T-cell (primary cell): ENCODE data around the gene KCTD10. TPM values are rescaled to one million over a fixed set of nuclear protein-coding genes. Genes with fewer than 3 reads are reported as not detected.

Source experiments
- ATAC-seq, 4 experiments: fragments of 200-7000 bp in 3 of 4; fragments of 150-1000 bp in 1 of 4; cut with Tn5 transposase; replicated peaks in 1 of 4; 1 replicate in 3 of 4; 2 replicates in 1 of 4; pipeline ENCODE4 v1.10.0; 2021; ENCODE audit warnings: moderate library complexity in 3 of 4, mild to moderate bottlenecking in 2 of 4, moderate number of reproducible peaks in 1 of 4
- CTCF ChIA-PET, 2 donors: fragments of 300-600 bp; sonication (Branson Sonifier 250); formaldehyde crosslinking; loops; one replicate each; lab custom pipeline; 2022; ENCODE audit warnings: antibody characterized with exemption in 2 of 2; lab: Charles Lee
- POLR2A ChIA-PET, 2 donors: fragments of 300-600 bp; sonication (Branson Sonifier 250); formaldehyde crosslinking; loops; one replicate each; lab custom pipeline; 2022; ENCODE audit warnings: antibody characterized with exemption in 2 of 2; lab: Charles Lee
- DNase-seq, 35 experiments: peaks; one replicate each; pipeline versions ENCODE4 v3.0.0 to v3.0.0-alpha.2; 2013 to 2023
- H3K27ac ChIP-seq: one replicate; pipeline ENCODE4 v1.5.1; 2013; ENCODE audit warnings: low read length
- H3K27me3 ChIP-seq, 2 experiments: replicated peaks in 1 of 2; 1 replicate in 1 of 2; 2 replicates in 1 of 2; pipeline versions ENCODE4 v1.6.1 to v1.7.0; 2013; ENCODE audit warnings: low read length in 1 of 2, mixed read lengths in 1 of 2; ENCODE audit not compliant: control insufficient read depth in 2 of 2, insufficient read depth in 2 of 2; ENCODE audit errors: extremely low read depth in 1 of 2
- H3K36me3 ChIP-seq, 2 donors: 1 replicate in 1 of 2; 2 replicates in 1 of 2; pipeline versions ENCODE4 v1.6.1 to v1.7.0; 2013; ENCODE audit warnings: low read length in 1 of 2; ENCODE audit not compliant: control insufficient read depth in 2 of 2, insufficient read depth in 1 of 2; ENCODE audit errors: extremely low read depth in 1 of 2
- H3K4me1 ChIP-seq, 2 experiments: 1 replicate in 1 of 2; 2 replicates in 1 of 2; pipeline versions ENCODE4 v1.6.1 to v1.7.0; 2013; ENCODE audit warnings: low read length in 2 of 2, mixed read lengths in 1 of 2; ENCODE audit not compliant: insufficient read depth in 2 of 2, control insufficient read depth in 1 of 2; ENCODE audit errors: extremely low read depth in 1 of 2
- H3K4me3 ChIP-seq, 2 donors: 1 replicate in 1 of 2; 2 replicates in 1 of 2; pipeline versions ENCODE4 v1.5.1 to v1.7.0; 2013; ENCODE audit warnings: mild to moderate bottlenecking in 2 of 2, low read length in 1 of 2, moderate library complexity in 1 of 2; ENCODE audit not compliant: control insufficient read depth in 1 of 2; ENCODE audit errors: extremely low read depth in 1 of 2
- H3K9me3 ChIP-seq: 2 replicates; pipeline ENCODE4 v1.7.0; 2013
- H3K27ac Mint-ChIP-seq, 2 donors: one replicate each; pipeline ENCODE4 v1.8.0; 2020 to 2021; ENCODE audit warnings: mild to moderate bottlenecking in 2 of 2, mixed read lengths in 2 of 2
- H3K27me3 Mint-ChIP-seq, 2 donors: one replicate each; pipeline ENCODE4 v1.8.0; 2021 to 2022; ENCODE audit warnings: mixed read lengths in 2 of 2
- H3K36me3 Mint-ChIP-seq: one replicate; pipeline ENCODE4 v1.8.0; 2021; ENCODE audit warnings: mixed read lengths
- H3K4me1 Mint-ChIP-seq, 3 donors: one replicate each; pipeline ENCODE4 v1.8.0; 2020 to 2022; ENCODE audit warnings: mixed read lengths in 3 of 3, mild to moderate bottlenecking in 1 of 3
- H3K4me3 Mint-ChIP-seq, 3 donors: one replicate each; pipeline ENCODE4 v1.8.0; 2020 to 2022; ENCODE audit warnings: mild to moderate bottlenecking in 3 of 3, mixed read lengths in 3 of 3, moderate library complexity in 3 of 3
- H3K9me3 Mint-ChIP-seq, 3 donors: one replicate each; pipeline ENCODE4 v1.8.0; 2020 to 2022; ENCODE audit warnings: mixed read lengths in 3 of 3
- WGBS: methylation state at CpG from one replicate; pipeline ENCODE4 v1.1.5; 2013; ENCODE audit warnings: missing lambda C conversion rate; ENCODE audit not compliant: insufficient coverage; 5-methylcytosine and 5-hydroxymethylcytosine counted together
- total RNA-seq, 35 experiments: library from RNA in 6 of 35; stranded (reverse) in 6 of 35; fragments of 120-200 nt in 1 of 35; gene quantifications; one replicate each; pipeline versions ENCODE4 v1.2.1 to v1.2.4 and lab custom pipeline; 2013 to 2026

KCTD10 gene
- total RNA-seq, 5 donors from 2014 or later (not counting 1 experiment from before 2014, with no cell fraction given) = 28.1 to 30.8 (median 28.6) TPM

DNA sequence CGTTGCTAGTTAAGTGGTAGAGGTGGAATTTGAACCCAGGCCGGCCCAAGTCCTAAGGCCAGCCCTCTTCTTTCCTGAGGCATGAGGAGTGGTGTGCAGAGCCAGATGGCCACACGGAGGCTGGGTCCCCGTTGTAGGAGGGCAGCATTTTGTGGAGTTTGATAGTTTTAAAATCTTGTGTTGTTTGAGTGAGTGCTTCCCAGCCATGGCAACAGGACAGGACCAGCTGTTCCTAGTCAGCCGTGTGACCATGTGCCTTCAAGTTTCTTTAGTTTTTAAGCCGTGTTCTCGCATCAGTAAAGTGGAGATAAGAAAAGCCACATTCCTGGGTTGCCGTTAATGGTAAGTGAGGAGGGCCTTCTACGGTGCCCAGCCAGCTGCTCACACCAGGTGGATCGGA lies 44.7 kb upstream of the KCTD10 start:
- H3K36me3 Mint-ChIP-seq = peaks cover 75% of the 10 kb centered on the region
- H3K27me3 Mint-ChIP-seq = no peaks in the 10 kb centered on the region
- DNase-seq (no peak), ATAC-seq (no peak)
- Histone ChIP-seq H3K36me3 (peaks cover 19 to 88% of the 10 kb centered on the region in 2 donors), H3K4me1 (no peaks in the 10 kb centered on the region), H3K9me3 (no peaks in the 10 kb centered on the region), H3K27me3 (no peaks in the 10 kb centered on the region), H3K4me3 (no peak overlapping the region), H3K27ac (no peak overlapping the region)
- WGBS = 100% methylated on average over 4 of the region's 10 CpGs
- POLR2A ChIA-PET = interaction anchor here in 1 of 2 donors (0.6 kb wide), 1 partner anchor 1202 kb away, joined by 3 read pairs; no protein-coding TSS in a partner anchor
- no peaks in the 10 kb centered on the region for H3K4me1 Mint-ChIP-seq
- no peaks in the 10 kb centered on the region for H3K9me3 Mint-ChIP-seq
- H3K27ac Mint-ChIP-seq = no peak overlapping the region
- no peak overlapping the region for H3K4me3 Mint-ChIP-seq
- CTCF ChIA-PET = no interaction called here

DNA sequence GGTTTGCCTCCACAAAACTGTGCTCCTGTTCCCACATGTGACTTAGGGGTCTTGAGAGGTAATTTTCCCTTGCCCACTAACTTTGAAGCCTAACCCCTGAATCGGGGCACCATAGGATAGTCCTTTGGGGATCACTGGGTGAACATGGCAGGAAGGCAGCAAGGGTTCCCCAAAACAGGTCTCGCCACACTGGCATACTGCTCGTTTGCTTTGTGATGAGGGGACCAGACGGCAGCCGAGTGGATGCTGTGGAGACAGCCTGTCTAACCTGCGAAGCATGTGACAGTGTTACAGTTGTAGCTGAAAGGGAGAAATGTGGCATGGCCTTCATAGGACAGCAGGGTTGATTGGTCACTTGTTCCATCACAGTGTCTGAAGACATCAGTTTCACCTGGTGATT lies 42.7 kb upstream of the KCTD10 start:
- Mint-ChIP-seq H3K4me1 (no peaks in the 10 kb centered on the region), H3K36me3 (peaks cover 75% of the 10 kb centered on the region), H3K27ac (no peak overlapping the region), H3K9me3 (no peaks in the 10 kb centered on the region), H3K27me3 (no peaks in the 10 kb centered on the region), H3K4me3 (no peak overlapping the region)
- ChIA-PET CTCF (interaction anchor here in 1 of 2 donors (0.6 to 1.7 kb wide), 4 partner anchors 174 to 750 kb away, joined by 3 to 9 read pairs (median 6); no protein-coding TSS in a partner anchor), POLR2A (no interaction called here)
- Histone ChIP-seq H3K27me3 (no peaks in the 10 kb centered on the region), H3K4me3 (no peak overlapping the region), H3K9me3 (no peaks in the 10 kb centered on the region), H3K27ac (no peak overlapping the region), H3K4me1 (no peaks in the 10 kb centered on the region), H3K36me3 (peaks cover 26 to 78% of the 10 kb centered on the region in 2 donors)
- DNase-seq (no peak), ATAC-seq (no peak)
- 98% methylated on average over 5 of the region's 6 CpGs for WGBS

DNA sequence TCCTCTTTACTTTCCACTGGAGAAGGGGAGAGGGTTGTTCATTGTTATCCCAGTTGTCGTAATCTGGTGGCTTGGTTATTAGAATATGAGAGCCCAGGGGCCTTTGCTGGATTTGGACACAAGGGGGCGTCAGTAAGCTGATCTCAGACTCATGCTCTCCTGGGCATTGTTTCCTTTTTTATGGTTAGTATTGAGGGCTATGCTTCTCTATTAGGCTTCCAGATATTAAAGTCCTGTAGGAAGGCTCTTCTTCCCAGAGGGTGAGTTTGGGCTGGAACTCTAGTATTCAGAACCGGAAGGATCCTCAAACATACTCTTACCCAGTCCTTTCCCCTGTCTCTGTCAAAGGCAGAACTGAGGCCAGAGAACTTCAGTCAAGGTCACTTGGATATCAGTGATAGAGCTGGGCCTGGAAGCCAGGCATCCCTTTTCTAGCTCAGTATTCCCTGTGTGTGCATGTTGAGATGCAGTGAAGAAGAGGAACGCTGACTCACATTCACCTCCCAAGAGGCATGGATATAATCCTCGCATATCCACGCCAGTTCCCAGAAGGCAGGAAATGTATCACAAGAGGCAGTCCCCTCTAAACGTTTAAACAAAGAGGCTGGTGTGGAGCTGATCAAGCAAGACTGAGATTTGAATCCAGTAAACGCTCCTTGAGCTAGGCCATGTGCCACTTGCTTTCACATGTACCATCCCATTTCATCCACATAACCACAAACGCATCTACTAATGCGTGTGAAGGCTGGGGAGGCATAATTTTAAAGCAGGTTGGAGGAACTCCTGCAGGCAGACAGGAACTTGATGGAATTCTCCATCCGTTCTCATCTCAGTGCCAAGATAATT lies 41.9 kb upstream of the KCTD10 start:
- 71% methylated on average over 6 of the region's 11 CpGs for WGBS
- Mint-ChIP-seq H3K27me3 (no peaks in the 10 kb centered on the region), H3K36me3 (peaks cover 77% of the 10 kb centered on the region), H3K4me1 (no peaks in the 10 kb centered on the region), H3K27ac (no peak overlapping the region), H3K4me3 (no peak overlapping the region), H3K9me3 (no peaks in the 10 kb centered on the region)
- no peaks in the 10 kb centered on the region for H3K27me3 ChIP-seq
- DNase-seq = peak in 31 of 35 experiments; percentile 7 to 73 (median 45)
- H3K4me3 ChIP-seq = no peak overlapping the region
- peaks cover 31 to 77% of the 10 kb centered on the region in 2 donors for H3K36me3 ChIP-seq
- ATAC-seq = peak; percentile 45 to 62 (median 48)
- no peaks in the 10 kb centered on the region for H3K4me1 ChIP-seq
- ChIA-PET CTCF (interaction anchor here (0.6 to 1.7 kb wide), 6 partner anchors 111 to 751 kb away, joined by 3 to 13 read pairs (median 6); no protein-coding TSS in a partner anchor), POLR2A (no interaction called here)
- H3K27ac ChIP-seq = no peak overlapping the region
- no peaks in the 10 kb centered on the region for H3K9me3 ChIP-seq

DNA sequence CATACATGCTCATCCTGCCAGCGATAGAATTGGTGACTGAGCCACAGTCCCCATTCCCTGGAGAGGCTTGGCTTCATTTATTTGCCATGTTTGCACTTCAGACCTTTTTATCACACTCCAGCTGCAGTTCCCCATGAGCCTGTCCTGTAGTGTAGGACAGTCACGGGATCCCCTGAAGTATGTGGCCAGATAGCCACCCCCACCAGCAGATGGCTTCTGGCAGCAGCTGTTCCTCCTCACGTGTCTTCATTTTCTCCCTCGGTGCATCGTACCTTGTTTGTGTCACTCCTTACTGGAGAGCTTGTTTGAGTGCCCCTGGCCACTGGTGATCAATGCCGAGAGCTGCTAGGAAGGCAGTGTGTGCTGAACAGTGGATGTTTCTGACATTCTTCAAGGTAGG lies 40.5 kb upstream of the KCTD10 start:
- Mint-ChIP-seq H3K36me3 (peaks cover 75% of the 10 kb centered on the region), H3K27ac (no peak overlapping the region), H3K27me3 (no peaks in the 10 kb centered on the region), H3K4me1 (no peaks in the 10 kb centered on the region), H3K9me3 (no peaks in the 10 kb centered on the region), H3K4me3 (no peak overlapping the region)
- H3K9me3 ChIP-seq = no peaks in the 10 kb centered on the region
- no peaks in the 10 kb centered on the region for H3K4me1 ChIP-seq
- POLR2A ChIA-PET = no interaction called here
- DNase-seq = no peak
- ATAC-seq = no peak
- H3K4me3 ChIP-seq = no peak overlapping the region
- peaks cover 29 to 81% of the 10 kb centered on the region in 2 donors for H3K36me3 ChIP-seq
- no peak overlapping the region for H3K27ac ChIP-seq
- no peaks in the 10 kb centered on the region for H3K27me3 ChIP-seq
- WGBS = 93% methylated on average over 6 of the region's 6 CpGs
- CTCF ChIA-PET = interaction anchor here (0.5 to 1.3 kb wide), 2 partner anchors 254 to 257 kb away, joined by 3 to 4 read pairs; no protein-coding TSS in a partner anchor

DNA sequence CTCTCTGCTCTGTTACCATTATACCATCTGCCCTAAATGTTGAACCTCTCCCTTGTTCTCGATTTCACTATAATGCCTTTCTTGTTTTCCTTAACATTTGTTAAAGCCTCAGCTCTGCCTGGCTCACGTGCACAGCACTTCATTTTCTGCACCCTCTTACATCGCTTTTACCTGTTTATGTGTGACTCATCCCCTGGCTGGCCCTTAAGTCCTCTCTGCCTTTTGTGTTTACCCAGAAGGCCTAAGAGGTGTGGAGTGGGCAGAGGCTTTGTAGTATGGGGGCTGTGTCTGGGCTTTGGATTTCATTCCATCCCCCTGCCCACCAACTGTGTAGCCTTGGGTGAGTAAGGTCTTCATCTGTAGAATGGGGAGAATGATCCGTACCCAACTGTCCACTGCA lies 36.9 kb upstream of the KCTD10 start:
- ATAC-seq = no peak
- no peak for DNase-seq
- no peaks in the 10 kb centered on the region for H3K27me3 Mint-ChIP-seq
- POLR2A ChIA-PET = no interaction called here
- H3K27ac Mint-ChIP-seq = no peak overlapping the region
- Histone ChIP-seq H3K27me3 (no peaks in the 10 kb centered on the region), H3K27ac (no peak overlapping the region), H3K4me3 (no peak overlapping the region), H3K4me1 (no peaks in the 10 kb centered on the region), H3K36me3 (peaks cover 38 to 85% of the 10 kb centered on the region in 2 donors), H3K9me3 (no peaks in the 10 kb centered on the region)
- CTCF ChIA-PET = no interaction called here
- 100% methylated on average over 1 of the region's 4 CpGs for WGBS
- no peak overlapping the region for H3K4me3 Mint-ChIP-seq
- no peaks in the 10 kb centered on the region for H3K4me1 Mint-ChIP-seq
- H3K9me3 Mint-ChIP-seq = no peaks in the 10 kb centered on the region
- H3K36me3 Mint-ChIP-seq = peaks cover 77% of the 10 kb centered on the region

DNA sequence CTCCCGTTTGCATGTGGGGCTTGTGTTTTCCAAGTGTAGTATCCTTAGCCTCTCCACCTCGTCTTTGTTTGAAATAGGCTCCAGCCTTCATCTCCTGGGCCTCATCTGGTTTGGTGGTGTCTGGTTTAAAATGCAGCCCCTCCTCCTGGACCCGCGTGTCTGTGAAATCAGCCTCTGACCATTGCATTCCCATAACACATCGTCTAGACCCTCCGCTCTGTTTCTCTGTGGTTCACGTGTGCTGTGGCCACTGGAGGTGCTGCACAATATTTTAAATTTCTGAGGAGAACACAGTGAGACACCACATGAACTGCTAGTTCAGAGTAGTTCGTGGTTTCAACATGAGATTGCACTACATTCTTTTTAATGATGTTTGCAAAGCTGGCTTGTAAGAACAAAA lies 36.0 kb upstream of the KCTD10 start:
- H3K27ac Mint-ChIP-seq = no peak overlapping the region
- CTCF ChIA-PET = no interaction called here

More for the DNA sequence above, 36.0 kb upstream of the KCTD10 start:
- no peak overlapping the region for H3K4me3 ChIP-seq
- H3K27ac ChIP-seq = no peak overlapping the region
- H3K4me1 Mint-ChIP-seq = no peaks in the 10 kb centered on the region
- no peak for ATAC-seq
- no peak overlapping the region for H3K4me3 Mint-ChIP-seq
- WGBS = 98% methylated on average over 5 of the region's 8 CpGs
- no peak for DNase-seq
- no peaks in the 10 kb centered on the region for H3K27me3 ChIP-seq
- H3K4me1 ChIP-seq = no peaks in the 10 kb centered on the region
- POLR2A ChIA-PET = no interaction called here
- H3K9me3 Mint-ChIP-seq = no peaks in the 10 kb centered on the region
- no peaks in the 10 kb centered on the region for H3K9me3 ChIP-seq
- H3K36me3 Mint-ChIP-seq = peaks cover 73% of the 10 kb centered on the region
- H3K27me3 Mint-ChIP-seq = no peaks in the 10 kb centered on the region
- H3K36me3 ChIP-seq = peaks cover 38 to 84% of the 10 kb centered on the region in 2 donors
